Neural progenitor cell (in vitro differentiated cells): ENCODE data around the gene BACH1. TPM values are rescaled to one million over a fixed set of nuclear protein-coding genes. Genes with fewer than 3 reads are reported as not detected.

Source experiments
- DNase-seq: peaks from one replicate; pipeline ENCODE4 v3.0.0-alpha.2; 2016; ENCODE audit warnings: low spot score
- H2AFZ ChIP-seq: fragments of 200-600 bp; sonication (generic); replicated peaks from 2 replicates; pipeline ENCODE4 v1.6.1; 2016; ENCODE audit warnings: antibody characterized with exemption
- H3F3A ChIP-seq: fragments of 200-600 bp; sonication (generic); 2 replicates; pipeline ENCODE4 v1.6.1; 2016; ENCODE audit warnings: antibody characterized with exemption, low read depth
- H3K27ac ChIP-seq: fragments of 200-600 bp; sonication (generic); 2 replicates; pipeline ENCODE4 v1.5.1; 2016; ENCODE audit warnings: mild to moderate bottlenecking
- H3K27me3 ChIP-seq: fragments of 200-600 bp; sonication (generic); 2 replicates; pipeline ENCODE4 v1.6.1; 2016; ENCODE audit warnings: mild to moderate bottlenecking, moderate library complexity
- H3K36me3 ChIP-seq: fragments of 200-600 bp; sonication (generic); 2 replicates; pipeline ENCODE4 v1.5.1; 2016
- H3K4me1 ChIP-seq: fragments of 200-600 bp; sonication (generic); 2 replicates; pipeline ENCODE4 v1.6.1; 2016; ENCODE audit warnings: mixed run types
- H3K4me2 ChIP-seq: fragments of 200-600 bp; sonication (generic); 2 replicates; pipeline ENCODE4 v1.6.1; 2016
- H3K4me3 ChIP-seq: fragments of 200-600 bp; sonication (generic); 2 replicates; pipeline ENCODE4 v1.5.1; 2016
- H3K79me2 ChIP-seq: fragments of 200-600 bp; sonication (generic); 2 replicates; pipeline ENCODE4 v1.6.1; 2016; ENCODE audit warnings: low read depth
- H3K9ac ChIP-seq: fragments of 200-600 bp; sonication (generic); 2 replicates; pipeline ENCODE4 v1.6.1; 2016
- H3K9me3 ChIP-seq: fragments of 200-600 bp; sonication (generic); 2 replicates; pipeline ENCODE4 v1.5.1; 2016; ENCODE audit warnings: low read depth
- H4K20me1 ChIP-seq: fragments of 200-600 bp; sonication (generic); 2 replicates; pipeline ENCODE4 v1.6.1; 2016; ENCODE audit warnings: low read depth
- H3K27ac Mint-ChIP-seq: 3 replicates; pipeline ENCODE4 v1.8.0; 2021; ENCODE audit warnings: mixed read lengths
- H3K27me3 Mint-ChIP-seq: 2 replicates; pipeline ENCODE4 v1.8.0; 2022; ENCODE audit warnings: low read depth, mild to moderate bottlenecking, inconsistent platforms, moderate library complexity, mixed read lengths; ENCODE audit not compliant: insufficient read depth
- H3K36me3 Mint-ChIP-seq: 3 replicates; pipeline ENCODE4 v1.8.0; 2021; ENCODE audit warnings: mixed read lengths
- H3K4me1 Mint-ChIP-seq: 3 replicates; pipeline ENCODE4 v1.8.0; 2021; ENCODE audit warnings: mixed read lengths
- H3K4me3 Mint-ChIP-seq: 3 replicates; pipeline ENCODE4 v1.8.0; 2021; ENCODE audit warnings: mild to moderate bottlenecking, moderate library complexity, mixed read lengths
- H3K9me3 Mint-ChIP-seq: 3 replicates; pipeline ENCODE4 v1.8.0; 2020; ENCODE audit warnings: mixed read lengths
- EZH2 ChIP-seq: fragments of 200-600 bp; sonication (generic); IDR thresholded peaks from 2 replicates; pipeline ENCODE4 v1.6.1; 2017; ENCODE audit warnings: antibody characterized with exemption, mild to moderate bottlenecking, moderate library complexity
- EZH2phosphoT487 ChIP-seq: fragments of 200-600 bp; sonication (generic); IDR thresholded peaks from 2 replicates; pipeline ENCODE4 v1.6.1; 2017; ENCODE audit warnings: antibody characterized with exemption
- total RNA-seq: library from RNA; depleted of rRNA; stranded (reverse); fragments of >200 nt; gene quantifications from 2 replicates; pipeline ENCODE4 v1.2.3, GENCODE V29; 2015; ENCODE audit warnings: low replicate concordance
- TF ChIP-seq, protein P1 (sequence below): fragments of 200-600 bp; sonication (generic); IDR thresholded peaks from 2 replicates; pipeline ENCODE4 v1.5.1; 2017; ENCODE audit warnings: antibody characterized with exemption, mild to moderate bottlenecking

BACH1 gene
- total RNA-seq, 1 donor from 2014 or later = 93.8 TPM

DNA sequence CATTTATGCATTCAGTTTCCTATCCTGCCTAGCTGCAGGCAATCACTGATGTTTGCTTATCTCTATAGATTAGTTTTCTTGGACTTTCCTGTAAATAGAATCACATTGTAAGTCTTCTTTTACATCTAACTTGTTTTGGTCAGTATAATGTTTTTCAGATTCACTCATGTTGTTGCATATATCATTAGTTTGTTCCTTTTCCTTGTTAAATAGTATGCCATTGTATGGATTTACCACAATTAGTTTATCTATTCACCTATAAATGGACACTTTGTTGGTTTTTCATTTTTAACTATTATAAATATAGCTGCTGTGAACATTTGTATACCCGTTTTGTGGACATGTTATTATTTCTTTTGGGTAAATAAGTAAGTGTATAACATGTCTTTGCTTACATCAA, 44.2 kb upstream of the BACH1 start:
- H3K27me3 Mint-ChIP-seq = peaks cover 2% of the 10 kb centered on the region
- Histone ChIP-seq H2AFZ (no peak overlapping the region), H3K9ac (no peak overlapping the region), H3K4me3 (no peak overlapping the region), H3K27ac (no peak overlapping the region), H3K4me2 (no peak overlapping the region), H3K79me2 (no peaks in the 10 kb centered on the region), H3K27me3 (no peaks in the 10 kb centered on the region), H3K9me3 (peaks cover 7% of the 10 kb centered on the region), H3K36me3 (no peaks in the 10 kb centered on the region), H4K20me1 (no peaks in the 10 kb centered on the region), H3K4me1 (no peaks in the 10 kb centered on the region), H3F3A (no peaks in the 10 kb centered on the region)
- no peak overlapping the region for H3K27ac Mint-ChIP-seq
- TF ChIP-seq EZH2 (no peak), EZH2phosphoT487 (no peak)
- TF ChIP-seq, protein P1, sequence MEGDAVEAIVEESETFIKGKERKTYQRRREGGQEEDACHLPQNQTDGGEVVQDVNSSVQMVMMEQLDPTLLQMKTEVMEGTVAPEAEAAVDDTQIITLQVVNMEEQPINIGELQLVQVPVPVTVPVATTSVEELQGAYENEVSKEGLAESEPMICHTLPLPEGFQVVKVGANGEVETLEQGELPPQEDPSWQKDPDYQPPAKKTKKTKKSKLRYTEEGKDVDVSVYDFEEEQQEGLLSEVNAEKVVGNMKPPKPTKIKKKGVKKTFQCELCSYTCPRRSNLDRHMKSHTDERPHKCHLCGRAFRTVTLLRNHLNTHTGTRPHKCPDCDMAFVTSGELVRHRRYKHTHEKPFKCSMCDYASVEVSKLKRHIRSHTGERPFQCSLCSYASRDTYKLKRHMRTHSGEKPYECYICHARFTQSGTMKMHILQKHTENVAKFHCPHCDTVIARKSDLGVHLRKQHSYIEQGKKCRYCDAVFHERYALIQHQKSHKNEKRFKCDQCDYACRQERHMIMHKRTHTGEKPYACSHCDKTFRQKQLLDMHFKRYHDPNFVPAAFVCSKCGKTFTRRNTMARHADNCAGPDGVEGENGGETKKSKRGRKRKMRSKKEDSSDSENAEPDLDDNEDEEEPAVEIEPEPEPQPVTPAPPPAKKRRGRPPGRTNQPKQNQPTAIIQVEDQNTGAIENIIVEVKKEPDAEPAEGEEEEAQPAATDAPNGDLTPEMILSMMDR = no peak
- H3K36me3 Mint-ChIP-seq = peaks cover 2% of the 10 kb centered on the region
- no peak for DNase-seq
- no peak overlapping the region for H3K4me3 Mint-ChIP-seq
- H3K9me3 Mint-ChIP-seq = peaks cover 24% of the 10 kb centered on the region
- H3K4me1 Mint-ChIP-seq = no peaks in the 10 kb centered on the region

DNA sequence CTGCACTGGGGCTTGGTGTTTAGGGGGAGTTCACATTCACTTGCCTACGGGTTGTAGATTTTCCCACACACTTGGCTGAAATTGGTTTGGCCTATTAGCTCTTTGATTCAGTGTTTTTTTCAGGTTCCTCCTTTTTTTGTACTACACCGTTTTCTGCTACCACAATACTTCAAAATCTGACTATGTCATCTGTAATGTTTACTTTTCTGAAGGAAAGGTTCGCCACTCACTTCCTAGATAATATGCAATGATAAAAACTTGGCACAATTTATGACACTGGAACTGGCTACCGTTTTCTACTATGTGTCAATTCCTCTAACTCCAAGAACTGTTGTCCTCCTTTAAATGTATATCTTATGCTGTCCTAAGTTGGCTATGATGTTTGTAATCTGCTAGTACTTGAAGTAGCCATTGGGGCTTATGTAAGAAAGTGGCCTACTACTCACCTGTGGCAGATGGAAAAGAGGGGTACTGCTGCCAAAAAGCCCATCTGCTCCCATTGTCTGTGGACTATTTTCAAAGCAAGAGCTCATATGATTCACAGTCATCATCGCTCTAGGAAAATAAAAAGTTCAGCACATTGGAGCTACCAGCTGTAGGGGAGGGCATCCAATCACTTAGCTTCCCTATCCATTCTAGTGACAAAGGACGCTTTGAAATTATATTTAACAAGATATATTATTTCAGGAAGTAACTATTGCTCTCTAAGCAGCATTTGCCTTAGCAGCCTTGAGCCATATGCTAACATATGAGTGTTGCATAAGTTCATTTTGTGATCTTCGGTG, 42.4 kb upstream of the BACH1 start:
- Mint-ChIP-seq H3K9me3 (peaks cover 24% of the 10 kb centered on the region), H3K4me3 (no peak overlapping the region), H3K4me1 (no peaks in the 10 kb centered on the region), H3K27ac (no peak overlapping the region), H3K36me3 (peaks cover 2% of the 10 kb centered on the region), H3K27me3 (peaks cover 2% of the 10 kb centered on the region)
- no peaks in the 10 kb centered on the region for H3K27me3 ChIP-seq
- no peak overlapping the region for H3K27ac ChIP-seq
- no peak overlapping the region for H3K4me3 ChIP-seq
- H3K79me2 ChIP-seq = no peaks in the 10 kb centered on the region
- H3K4me1 ChIP-seq = no peaks in the 10 kb centered on the region
- TF ChIP-seq, protein P1 = no peak
- TF ChIP-seq EZH2phosphoT487 (no peak), EZH2 (no peak)
- no peak overlapping the region for H3K9ac ChIP-seq
- H2AFZ ChIP-seq = no peak overlapping the region
- H3K4me2 ChIP-seq = no peak overlapping the region
- no peaks in the 10 kb centered on the region for H4K20me1 ChIP-seq
- no peaks in the 10 kb centered on the region for H3F3A ChIP-seq
- peaks cover 7% of the 10 kb centered on the region for H3K9me3 ChIP-seq
- no peaks in the 10 kb centered on the region for H3K36me3 ChIP-seq
- DNase-seq = no peak

DNA sequence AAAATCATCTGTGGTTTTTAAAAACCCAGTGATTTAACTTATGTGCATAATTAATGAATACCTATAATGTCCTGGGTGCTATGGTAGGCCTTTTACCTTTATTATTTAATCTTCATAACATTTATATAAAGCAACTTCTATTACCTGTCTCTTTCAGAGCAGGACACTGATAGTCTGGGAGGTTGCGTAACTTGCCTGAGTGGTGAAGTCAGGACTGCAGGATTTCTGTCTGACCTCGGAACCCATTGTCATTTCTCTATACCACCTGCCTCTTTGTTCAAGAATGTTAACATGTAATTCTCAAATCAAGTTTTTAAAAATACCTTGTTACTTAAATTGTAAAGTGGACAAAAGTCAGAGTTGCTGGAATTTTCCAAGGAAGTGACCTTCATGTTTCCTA, 41.0 kb upstream of the BACH1 start:
- TF ChIP-seq EZH2phosphoT487 = no peak
- TF ChIP-seq, protein P1 = no peak
- TF ChIP-seq EZH2 = no peak
- peaks cover 7% of the 10 kb centered on the region for H3K9me3 ChIP-seq
- no peak for DNase-seq
- H3K4me1 ChIP-seq = no peaks in the 10 kb centered on the region
- H3K79me2 ChIP-seq = no peaks in the 10 kb centered on the region
- no peak overlapping the region for H3K4me3 ChIP-seq
- Mint-ChIP-seq H3K9me3 (peaks cover 17% of the 10 kb centered on the region), H3K4me1 (no peaks in the 10 kb centered on the region), H3K27ac (no peak overlapping the region), H3K27me3 (no peaks in the 10 kb centered on the region), H3K4me3 (no peak overlapping the region), H3K36me3 (peaks cover 2% of the 10 kb centered on the region)
- no peaks in the 10 kb centered on the region for H3F3A ChIP-seq
- no peak overlapping the region for H3K9ac ChIP-seq
- H2AFZ ChIP-seq = no peak overlapping the region
- H3K36me3 ChIP-seq = no peaks in the 10 kb centered on the region
- no peaks in the 10 kb centered on the region for H3K27me3 ChIP-seq
- no peak overlapping the region for H3K4me2 ChIP-seq
- H4K20me1 ChIP-seq = no peaks in the 10 kb centered on the region
- H3K27ac ChIP-seq = no peak overlapping the region
